ENCODE results near the gene LY86.

Gene LY86

GRCh38 chr6:6624269-6624990 lies 35.9 kb downstream of the LY86 start:
- no peak for DNase-seq

GRCh38 chr6:6626187-6626586 lies 37.7 kb downstream of the LY86 start:
- no peak for DNase-seq

DNA sequence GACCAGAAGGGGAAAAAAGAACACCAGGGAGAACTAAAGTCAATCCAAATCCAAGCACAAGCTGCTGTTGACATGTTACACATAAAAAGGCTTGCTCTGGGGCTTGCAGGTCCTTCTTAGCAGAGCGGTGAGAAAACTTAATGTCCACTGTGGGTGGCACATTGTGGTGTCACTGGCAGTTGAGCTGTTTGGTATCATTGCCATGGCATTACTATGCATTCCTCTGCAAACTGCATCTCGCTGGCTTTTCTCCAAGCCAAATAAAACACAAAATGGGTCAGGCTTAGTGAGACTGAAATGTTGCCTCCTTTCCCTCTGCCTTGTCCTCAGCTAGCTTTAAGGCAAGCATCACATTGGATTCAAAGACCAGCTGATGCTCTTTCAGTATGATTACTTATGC lies 40.9 kb downstream of the LY86 start:
- peak; percentile 10 for DNase-seq

- no peak for DNase-seq
Observed at GRCh38 chr6:6631053-6631452, 42.5 kb downstream of the LY86 start.

GRCh38 chr6:6631534-6632276 lies 43.2 kb downstream of the LY86 start:
- DNase-seq, result no peak

GRCh38 chr6:6633898-6634734 lies 45.6 kb downstream of the LY86 start:
- no peak for DNase-seq

GRCh38 chr6:6634735-6635075 lies 46.2 kb downstream of the LY86 start:
- no peak for DNase-seq

GRCh38 chr6:6635291-6635690 lies 46.8 kb downstream of the LY86 start:
- DNase-seq, result no peak

GRCh38 chr6:6635869-6636268 lies 47.3 kb downstream of the LY86 start:
- no peak for DNase-seq

DNA sequence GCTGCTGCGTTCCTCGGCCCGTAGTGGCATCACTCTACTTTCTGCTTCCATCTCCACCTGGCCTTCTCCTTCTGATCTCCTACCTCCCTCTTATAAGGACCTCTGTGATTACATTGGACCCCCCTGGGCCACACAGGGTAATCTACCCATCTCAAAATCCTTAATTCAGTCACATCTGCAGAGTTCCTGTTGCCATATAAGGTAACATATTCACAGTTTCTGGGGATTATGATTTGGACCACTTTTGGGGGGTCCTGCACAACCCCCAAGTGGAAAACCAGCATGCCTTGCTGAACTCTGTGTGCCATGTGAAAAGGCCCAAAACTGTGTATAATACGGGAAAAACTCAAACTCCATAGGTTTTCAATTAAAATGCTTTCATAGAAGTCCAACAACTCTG lies 51.1 kb downstream of the LY86 start:
- DNase-seq, result no peak

GRCh38 chr6:6640926-6641325 lies 52.4 kb downstream of the LY86 start:
- DNase-seq, result no peak

- no peak for DNase-seq
Observed at GRCh38 chr6:6643398-6643797, 54.9 kb downstream of the LY86 start.

GRCh38 chr6:6645261-6645917 lies 56.9 kb downstream of the LY86 start:
- no peak for DNase-seq

GRCh38 chr6:6646384-6646783 lies 57.9 kb downstream of the LY86 start:
- no peak for DNase-seq

- DNase-seq, result no peak
Observed at GRCh38 chr6:6646859-6647258, 58.3 kb downstream of the LY86 start.

GRCh38 chr6:6648692-6649343 lies 60.3 kb downstream of the LY86 start:
- DNase-seq, result no peak

- no peak for DNase-seq
Observed at GRCh38 chr6:6649824-6650349, 61.4 kb downstream of the LY86 start.

- no peak for DNase-seq
Observed at GRCh38 chr6:6650839-6651238, 62.3 kb downstream of the LY86 start.

DNA sequence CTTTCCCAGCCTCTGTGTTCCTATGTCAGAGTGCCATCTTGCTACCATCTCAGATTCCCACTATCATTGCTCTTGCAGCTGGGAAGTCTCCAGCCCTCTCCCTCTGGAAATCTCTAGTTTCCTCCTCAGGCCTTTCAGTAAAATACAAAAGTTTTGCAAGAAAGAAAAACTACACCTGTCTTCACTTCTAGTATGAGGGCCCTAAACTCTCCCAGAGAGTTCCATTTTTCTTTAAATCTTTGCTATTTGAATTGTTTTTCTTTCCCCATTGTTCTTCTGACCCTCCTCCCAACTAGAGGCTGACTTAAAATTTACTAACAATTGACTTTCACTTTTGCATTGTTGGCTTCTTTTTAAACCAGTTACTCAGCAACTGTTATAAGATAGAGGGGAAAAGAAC lies 62.8 kb downstream of the LY86 start:
- no peak for DNase-seq

DNA sequence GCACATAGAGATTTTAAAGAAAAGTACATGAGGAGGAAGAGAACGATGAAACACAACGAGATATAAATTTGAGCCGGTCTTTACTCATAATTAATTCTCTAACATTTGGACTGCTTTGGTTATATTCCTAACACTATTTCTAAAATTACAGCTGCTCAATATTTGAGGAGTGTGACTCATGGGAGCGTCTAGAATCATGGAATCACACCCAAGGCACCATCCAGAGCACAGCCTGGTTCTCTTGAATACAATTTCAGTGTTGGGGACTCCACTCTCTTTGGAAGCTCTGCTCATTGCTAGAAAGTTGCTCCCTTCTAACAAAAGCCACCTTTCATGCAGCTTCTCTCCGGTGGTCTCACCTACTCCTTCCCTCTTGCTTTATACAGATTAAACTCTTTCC lies 64.4 kb downstream of the LY86 start:
- no peak for DNase-seq

GRCh38 chr6:6654599-6655575 lies 66.4 kb downstream of the LY86 start:
- peak; percentile 58 for DNase-seq

Data from fibroblast of skin of right quadriceps (primary cell).